Activated naive CD8-positive, alpha-beta T cell treated with anti-CD3 and anti-CD28 coated beads, Interleukin-2, amount 50 U/mL, for 16 hours (primary cell): ENCODE measurements around the gene MECR.

ENCODE experiments used
- DNase-seq: peaks from one replicate; pipeline ENCODE4 v3.0.0-alpha.2; 2020; ENCODE audit warnings: low read depth, low spot score

The MECR gene

DNA sequence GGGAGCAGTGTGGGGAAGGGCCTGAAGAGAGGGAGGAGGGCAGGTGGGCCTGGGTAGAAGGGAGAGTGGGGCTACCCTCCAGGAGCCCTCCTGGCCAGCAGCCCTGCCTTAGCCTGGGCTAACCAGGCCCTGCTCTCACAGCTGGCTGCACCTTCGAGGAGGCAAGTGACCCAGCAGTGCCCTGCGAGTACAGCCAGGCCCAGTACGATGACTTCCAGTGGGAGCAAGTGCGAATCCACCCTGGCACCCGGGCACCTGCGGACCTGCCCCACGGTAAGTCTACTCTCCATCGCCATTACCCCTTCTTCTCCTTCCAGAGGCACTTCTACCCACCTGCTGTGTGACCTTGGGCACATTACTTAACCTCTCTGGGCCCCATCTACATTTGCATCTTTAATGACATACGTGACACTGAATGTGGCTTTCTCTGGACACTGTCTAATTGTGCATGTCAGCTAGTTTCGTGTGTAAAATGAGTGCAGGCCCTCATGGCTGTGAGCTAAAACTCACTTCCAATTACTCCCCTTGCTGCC, 24.5 kb upstream of the MECR start:
- no peak for DNase-seq

GRCh38 chr1:29254346-29254745, 23.6 kb upstream of the MECR start:
- no peak for DNase-seq

DNA sequence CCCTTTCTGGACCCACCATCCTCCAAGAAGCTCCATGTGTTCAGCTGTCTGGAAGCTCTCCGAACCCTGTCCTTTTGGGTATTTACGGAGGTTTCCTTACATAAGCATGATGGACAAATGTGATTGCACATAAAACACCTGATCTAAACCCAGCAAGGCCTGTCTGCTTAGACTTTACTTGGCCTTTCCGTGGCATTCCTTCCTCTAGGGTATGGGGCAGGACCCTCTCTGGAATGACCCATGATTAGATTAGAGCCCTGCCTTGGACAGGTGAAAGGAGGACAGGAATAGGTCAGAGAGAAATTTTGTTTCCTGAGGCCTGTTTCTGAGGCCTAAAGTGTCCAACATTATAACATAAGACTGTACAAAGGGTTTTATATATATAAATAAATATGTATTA, 22.4 kb upstream of the MECR start:
- no peak for DNase-seq

GRCh38 chr1:29251164-29252124, 20.7 kb upstream of the MECR start:
- no peak for DNase-seq

GRCh38 chr1:29249951-29250581, 19.3 kb upstream of the MECR start:
- DNase-seq = no peak

GRCh38 chr1:29249170-29249691, 18.5 kb upstream of the MECR start:
- no peak for DNase-seq

DNA sequence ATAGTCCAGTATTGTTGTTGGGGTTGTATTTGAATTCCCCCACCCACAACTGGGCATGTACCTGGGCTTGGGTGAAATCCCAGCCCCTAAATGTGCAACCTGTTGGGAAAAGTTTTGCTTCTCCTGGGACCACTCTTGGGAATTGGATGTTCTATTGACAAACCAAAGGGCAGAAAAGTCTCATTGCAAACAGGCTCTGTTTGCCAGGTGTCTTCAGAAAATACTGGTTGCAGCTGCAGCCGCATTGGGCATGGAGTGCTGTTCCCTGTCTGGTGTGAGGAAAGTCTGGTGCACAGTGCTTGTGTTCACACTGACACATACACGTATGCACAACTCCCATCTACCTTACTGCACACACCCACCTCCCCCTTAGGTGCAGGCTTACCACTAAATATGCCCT, 17.7 kb upstream of the MECR start:
- DNase-seq = no peak

DNA sequence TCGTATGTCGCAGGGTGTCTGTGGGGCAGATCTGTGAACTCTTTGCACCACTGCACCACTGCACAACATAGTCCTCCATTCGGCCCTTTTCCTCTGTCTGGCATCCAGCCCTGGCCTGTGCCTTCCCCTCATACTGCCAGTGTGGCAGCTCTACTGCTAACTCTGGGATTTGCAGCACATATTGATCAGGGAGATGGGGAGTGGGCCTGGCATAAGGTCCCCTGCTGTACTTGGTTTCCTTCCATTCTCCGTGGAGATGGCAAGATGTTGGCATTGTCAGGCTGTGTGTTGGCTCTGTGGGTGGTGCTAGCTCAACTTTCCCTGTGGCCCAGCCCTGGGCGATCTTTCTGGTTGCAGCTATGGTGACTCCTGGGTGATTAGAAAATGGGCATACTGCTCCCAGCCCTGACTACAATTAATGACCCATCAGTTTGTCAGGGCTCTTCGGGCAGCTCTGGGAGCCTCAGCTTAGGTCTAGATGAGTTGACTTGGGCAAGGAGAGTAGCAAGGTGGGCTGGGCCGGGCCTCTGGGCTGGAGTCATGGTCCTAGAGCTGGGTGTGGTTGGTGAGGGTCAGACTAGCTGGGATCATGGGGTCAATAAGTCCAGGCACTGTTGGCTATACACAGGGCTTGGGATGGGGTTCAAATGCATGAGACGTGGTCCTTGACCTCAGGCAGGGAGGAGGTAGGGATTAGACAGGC, 17.0 kb upstream of the MECR start:
- no peak for DNase-seq

- DNase-seq = no peak
Observed at GRCh38 chr1:29247044-29247443, 16.3 kb upstream of the MECR start.

DNA sequence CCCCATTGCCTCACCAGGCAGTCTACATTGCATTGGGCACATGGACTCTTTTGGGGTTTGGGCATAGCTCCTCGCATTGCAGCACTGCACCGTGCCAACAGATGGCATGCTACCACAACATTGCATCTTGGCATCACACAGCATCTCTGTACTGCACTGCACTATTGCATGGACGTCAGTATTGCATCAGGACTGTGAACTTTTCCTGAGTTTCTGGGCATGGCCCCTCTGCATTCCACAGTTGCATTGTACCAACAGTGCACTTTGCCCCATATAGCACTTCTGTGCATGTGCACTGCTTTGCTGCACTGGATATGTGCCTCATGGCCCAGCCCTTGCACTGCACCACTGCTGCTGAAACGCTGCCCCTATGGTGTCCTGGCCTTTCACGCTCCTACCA, 15.1 kb upstream of the MECR start:
- no peak for DNase-seq

- DNase-seq = no peak
Observed at GRCh38 chr1:29245261-29245660, 14.5 kb upstream of the MECR start.

DNA sequence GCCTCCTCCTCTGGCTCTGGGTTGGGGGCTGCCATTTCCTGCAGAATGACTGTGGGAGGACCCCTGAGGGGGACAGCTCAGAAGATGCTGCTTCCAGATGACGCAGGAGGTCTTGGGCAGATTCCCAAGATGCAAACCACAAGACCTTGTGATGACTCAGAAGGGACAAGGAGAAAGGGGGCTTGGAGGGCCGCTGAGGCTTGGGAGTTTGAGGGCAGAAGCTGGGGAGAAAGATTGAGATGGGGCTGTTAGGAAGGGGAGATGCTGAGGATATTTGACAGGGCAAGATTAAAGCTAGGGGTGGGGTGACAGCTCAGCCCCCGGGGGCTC, 13.1 kb upstream of the MECR start:
- no peak for DNase-seq

DNA sequence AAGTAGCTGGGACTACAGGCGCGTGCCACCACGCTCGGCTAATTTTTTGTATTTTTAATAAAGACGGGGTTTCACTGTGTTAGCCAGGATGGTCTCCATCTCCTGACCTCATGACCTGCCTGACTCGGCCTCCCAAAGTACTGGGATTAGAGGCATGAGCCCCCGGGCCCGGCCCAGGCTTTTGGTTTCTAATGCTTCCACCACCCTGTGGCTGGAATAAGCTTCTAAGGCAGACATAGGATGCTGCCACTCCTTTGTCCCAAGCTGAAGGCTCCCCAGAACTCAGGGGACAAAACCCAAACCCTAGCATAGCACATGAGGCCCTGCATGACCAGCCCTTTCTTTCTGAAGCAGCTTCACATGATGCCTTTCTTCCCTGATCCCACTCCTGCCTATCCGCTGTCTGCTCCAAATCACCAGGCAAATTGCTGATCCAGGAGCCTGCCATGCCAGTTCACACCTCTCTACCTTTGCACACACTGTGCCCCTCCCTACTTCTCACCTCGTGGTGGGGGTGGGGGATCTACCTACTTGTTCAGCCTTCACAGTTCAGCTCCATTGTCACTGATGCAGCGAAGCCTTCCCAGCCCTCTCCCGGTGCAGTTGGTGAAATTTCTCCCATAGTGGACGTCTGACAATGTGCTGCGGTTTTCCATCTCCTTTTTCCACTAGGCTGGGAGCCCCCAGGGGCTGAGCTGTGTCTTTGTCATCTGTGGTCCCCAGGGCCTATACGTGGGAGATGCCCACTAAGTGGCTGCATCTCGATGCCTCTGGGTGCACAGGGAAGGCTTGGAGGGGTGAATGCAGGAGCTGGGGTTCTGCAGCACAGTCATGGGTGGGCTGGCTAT, 12.5 kb upstream of the MECR start:
- DNase-seq = no peak

GRCh38 chr1:29240986-29241385, 10.3 kb upstream of the MECR start:
- no peak for DNase-seq

GRCh38 chr1:29240400-29240837, 9.7 kb upstream of the MECR start:
- DNase-seq = no peak

DNA sequence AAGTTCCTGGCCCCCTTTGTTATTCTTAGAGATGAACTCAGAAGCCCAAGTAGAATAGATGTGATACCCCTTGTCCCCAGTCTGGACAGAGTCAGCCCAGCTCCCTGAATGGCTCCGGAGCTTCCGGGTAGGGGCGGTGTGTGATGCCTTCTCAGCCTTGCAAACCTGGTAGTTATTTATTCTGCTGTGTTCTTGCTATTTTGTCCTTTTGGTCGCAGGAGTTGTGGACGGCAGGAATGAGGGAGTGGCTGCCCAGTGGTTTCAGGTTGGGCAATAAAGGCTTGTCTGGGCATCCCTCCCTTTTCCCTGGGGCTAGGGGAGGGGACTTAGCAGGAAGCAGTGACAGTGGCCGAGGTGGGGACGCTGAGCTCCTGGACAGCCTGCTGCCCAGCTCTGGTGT, 8.4 kb upstream of the MECR start:
- DNase-seq = no peak

DNA sequence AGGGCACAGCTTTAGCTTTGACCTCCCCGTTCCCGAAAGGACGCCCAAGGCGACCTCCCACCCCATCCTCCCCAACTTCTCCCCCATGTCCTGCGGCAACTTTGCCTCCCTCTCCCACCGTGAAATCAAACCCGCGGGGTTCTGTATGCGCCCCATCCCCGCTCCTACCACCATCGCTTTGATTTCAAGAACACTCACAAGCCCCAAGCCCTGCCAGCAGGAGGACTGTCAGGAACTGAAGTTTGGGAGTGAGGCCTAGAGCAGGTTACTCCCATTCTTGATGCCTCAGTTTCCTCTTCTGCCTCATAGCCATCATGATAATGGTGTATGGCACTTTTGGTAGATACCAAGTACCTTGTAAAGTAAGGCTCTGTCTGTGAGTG, 7.9 kb upstream of the MECR start:
- DNase-seq = no peak

DNA sequence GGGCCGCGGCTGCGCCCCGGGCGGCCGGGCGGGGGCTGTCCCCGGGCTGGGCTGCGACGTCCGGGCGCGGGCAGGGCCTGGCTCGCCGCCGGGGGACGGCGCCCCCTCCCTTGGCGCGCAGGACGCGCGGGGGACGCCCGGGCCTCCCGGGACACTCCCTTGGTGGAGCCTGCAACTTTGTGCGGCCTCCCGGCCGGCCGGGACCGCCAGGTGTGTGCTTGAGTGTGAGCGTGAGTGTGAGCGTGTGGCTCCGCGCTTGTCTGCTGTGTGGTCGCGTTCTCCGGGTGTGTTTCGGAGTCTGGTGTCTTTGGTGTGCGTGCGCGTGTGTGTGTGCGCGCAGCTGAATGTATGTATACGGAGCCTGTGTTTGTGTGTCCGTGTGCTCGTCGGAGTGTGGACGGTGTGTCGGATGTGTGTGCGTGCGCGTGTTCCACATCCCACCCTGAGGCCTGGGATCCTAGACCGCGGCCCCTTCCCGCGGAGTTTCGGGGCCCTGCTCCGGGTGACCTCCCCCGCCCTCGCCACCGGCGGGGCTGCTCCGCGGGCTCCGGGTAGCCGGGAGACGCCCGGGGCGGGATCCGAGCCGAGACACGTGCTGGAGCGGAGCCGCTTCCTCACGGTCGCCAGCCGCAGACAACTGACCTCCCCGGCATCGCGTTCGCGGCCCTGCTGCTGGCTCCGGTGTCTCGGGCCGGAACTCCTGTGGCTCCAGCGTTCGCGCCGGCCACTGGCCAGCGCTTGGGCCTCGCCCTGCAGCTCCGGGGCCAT, 7.3 kb upstream of the MECR start:
- DNase-seq = no peak

GRCh38 chr1:29237129-29237821, 6.5 kb upstream of the MECR start:
- no peak for DNase-seq

DNA sequence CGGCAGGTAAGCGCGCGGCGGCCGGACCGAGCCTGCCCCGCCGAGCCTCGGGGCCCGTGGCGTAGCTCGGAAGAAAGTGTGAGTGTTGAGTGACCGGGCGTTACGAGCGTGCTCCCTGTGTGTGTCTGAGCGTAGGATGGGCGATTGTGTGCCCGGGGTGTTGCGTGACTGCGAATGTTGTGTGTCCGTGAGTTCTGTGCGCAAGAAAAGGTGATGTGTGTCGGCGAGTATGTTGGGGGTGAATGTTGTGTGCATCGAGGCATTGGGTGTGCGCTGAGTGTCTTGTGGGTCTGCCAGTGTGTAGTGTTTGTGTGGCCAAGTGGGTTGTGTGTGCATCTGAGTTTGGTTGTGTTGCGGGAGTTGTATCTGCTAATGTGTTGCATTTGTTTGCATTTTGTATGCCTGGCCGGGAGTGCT, 6.0 kb upstream of the MECR start:
- no peak for DNase-seq
